ACC112 (cell line): ENCODE data around the gene METRN.
"Not testable (repeated sequence)": the region's sequence is repeated elsewhere in the genome, so short reads cannot be mapped to it uniquely, and the experiment has no call there.

Source experiments
- H2AFZ ChIP-seq: fragments of 200-600 bp; sonication (generic); one replicate; pipeline ENCODE4 v1.6.0; 2017; ENCODE audit warnings: antibody characterized with exemption, low read length; ENCODE audit not compliant: unreplicated experiment
- H3K27ac ChIP-seq: fragments of 200-600 bp; sonication (generic); 2 replicates; pipeline ENCODE4 v1.5.1; 2014; ENCODE audit warnings: low read depth, mild to moderate bottlenecking, antibody characterized with exemption, low read length, moderate library complexity
- H3K27me3 ChIP-seq: fragments of 200-600 bp; sonication (generic); 2 replicates; pipeline ENCODE4 v1.6.1; 2014; ENCODE audit warnings: mild to moderate bottlenecking, antibody characterized with exemption, low read length, moderate library complexity, mixed read lengths; ENCODE audit not compliant: insufficient read depth
- H3K36me3 ChIP-seq: fragments of 200-600 bp; sonication (generic); 2 replicates; pipeline ENCODE4 v1.6.1; 2016; ENCODE audit warnings: mild to moderate bottlenecking, antibody characterized with exemption, low read length, moderate library complexity, mixed read lengths; ENCODE audit not compliant: insufficient read depth
- H3K4me1 ChIP-seq: fragments of 200-600 bp; sonication (generic); one replicate; pipeline ENCODE4 v1.6.1; 2016; ENCODE audit warnings: low read length, mixed read lengths; ENCODE audit not compliant: insufficient read depth, unreplicated experiment, control insufficient read depth
- H3K4me3 ChIP-seq: fragments of 200-600 bp; sonication (generic); 2 replicates; pipeline ENCODE4 v1.5.1; 2014; ENCODE audit warnings: mild to moderate bottlenecking, low read depth, low read length
- H3K79me2 ChIP-seq: fragments of 200-600 bp; sonication (generic); one replicate; pipeline ENCODE4 v1.6.0; 2016; ENCODE audit warnings: low read length; ENCODE audit not compliant: control insufficient read depth, unreplicated experiment, insufficient read depth

Gene METRN

GRCh38 chr16:734208-734980 lies 19.5 kb downstream of the METRN start:
- Histone ChIP-seq H3K27me3 (no peaks in the 10 kb centered on the region), H3K4me3 (no peak overlapping the region), H3K4me1 (no peaks in the 10 kb centered on the region), H3K27ac (no peak overlapping the region), H3K36me3 (no peaks in the 10 kb centered on the region), H3K79me2 (no peaks in the 10 kb centered on the region), H2AFZ (no peak overlapping the region)

GRCh38 chr16:734981-735881 lies 20.3 kb downstream of the METRN start:
- Histone ChIP-seq H3K27ac (no peak overlapping the region), H3K4me3 (no peak overlapping the region), H3K27me3 (no peaks in the 10 kb centered on the region), H2AFZ (no peak overlapping the region), H3K4me1 (no peaks in the 10 kb centered on the region), H3K36me3 (no peaks in the 10 kb centered on the region), H3K79me2 (peaks cover 1% of the 10 kb centered on the region)

- H3K4me1 ChIP-seq: no peaks in the 10 kb centered on the region
- H3K4me3 ChIP-seq: no peak overlapping the region
- H2AFZ ChIP-seq: no peak overlapping the region
- peaks cover 6% of the 10 kb centered on the region for H3K79me2 ChIP-seq
- no peaks in the 10 kb centered on the region for H3K27me3 ChIP-seq
- no peaks in the 10 kb centered on the region for H3K36me3 ChIP-seq
- no peak overlapping the region for H3K27ac ChIP-seq
Measured at GRCh38 chr16:735982-736453, 21.1 kb downstream of the METRN start.

GRCh38 chr16:736936-737481 lies 22.1 kb downstream of the METRN start:
- peaks cover 6% of the 10 kb centered on the region for H3K79me2 ChIP-seq
- no peak overlapping the region for H2AFZ ChIP-seq
- no peaks in the 10 kb centered on the region for H3K36me3 ChIP-seq
- H3K27me3 ChIP-seq: no peaks in the 10 kb centered on the region
- H3K27ac ChIP-seq: no peak overlapping the region
- H3K4me1 ChIP-seq: no peaks in the 10 kb centered on the region
- no peak overlapping the region for H3K4me3 ChIP-seq

DNA sequence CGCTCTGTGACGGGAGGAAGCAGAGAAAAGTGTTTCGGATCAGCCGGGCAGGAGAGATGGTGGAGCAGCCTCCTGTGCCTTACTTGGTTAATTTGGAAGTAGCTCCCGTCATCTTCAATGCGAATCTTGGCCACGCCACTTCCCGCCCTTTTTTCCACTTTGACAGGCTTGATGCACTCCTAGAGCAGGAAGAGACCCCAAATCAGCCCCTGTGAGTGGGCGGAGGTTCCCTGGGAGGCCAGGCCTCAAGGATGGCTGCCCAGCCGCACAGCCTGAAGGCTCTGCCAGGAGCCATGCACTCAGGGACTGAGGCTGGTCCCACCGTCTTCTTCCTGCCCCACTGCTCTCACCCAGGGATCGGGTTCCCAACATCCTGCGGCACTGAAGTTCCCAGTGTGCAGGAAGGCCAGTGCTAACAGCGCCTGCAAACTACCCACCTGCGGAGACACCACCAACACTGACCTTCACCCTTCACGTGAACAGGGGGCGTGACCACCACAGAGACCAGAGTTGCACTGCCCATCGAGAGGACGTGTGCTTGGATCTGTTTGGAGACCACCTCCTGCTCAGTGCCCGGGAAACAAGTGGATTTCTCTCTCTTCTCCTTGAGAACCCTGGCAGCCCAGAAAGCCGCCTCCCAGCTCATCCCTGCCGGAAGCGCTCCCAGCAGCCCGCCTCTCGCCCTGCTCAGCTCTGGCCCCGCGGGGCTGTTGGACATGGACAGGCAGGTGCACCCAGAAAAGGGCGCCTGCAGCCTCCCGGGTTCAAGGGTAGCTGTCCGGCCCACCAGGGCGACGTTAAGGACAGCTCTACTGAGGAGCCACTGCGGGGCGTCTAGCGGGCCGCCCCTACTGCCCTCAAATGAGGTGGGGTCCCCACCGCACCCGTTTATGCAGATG lies 24.9 kb downstream of the METRN start:
- Histone ChIP-seq H3K79me2 (peaks cover 6% of the 10 kb centered on the region), H3K4me3 (peak overlapping the region; percentile 98), H2AFZ (no peak overlapping the region), H3K4me1 (no peaks in the 10 kb centered on the region), H3K27ac (no peak overlapping the region), H3K27me3 (no peaks in the 10 kb centered on the region), H3K36me3 (no peaks in the 10 kb centered on the region)

DNA sequence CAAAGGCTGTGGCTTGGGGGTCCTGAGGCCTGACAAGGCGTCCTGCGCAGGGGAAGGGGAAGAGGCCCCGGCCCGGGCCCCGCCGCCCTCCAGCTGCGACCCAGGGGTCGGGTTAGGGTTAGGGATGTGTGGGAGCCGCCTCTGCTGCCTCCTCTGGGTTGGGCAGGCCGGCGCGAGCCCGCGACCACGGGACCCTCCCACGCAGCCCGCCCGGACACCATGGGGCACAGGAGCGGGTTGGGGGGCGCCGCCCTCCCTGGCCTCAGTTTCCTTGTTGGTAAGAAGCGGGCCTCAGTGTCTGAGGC lies 25.5 kb downstream of the METRN start:
- Histone ChIP-seq H3K36me3 (no peaks in the 10 kb centered on the region), H3K4me1 (no peaks in the 10 kb centered on the region), H3K4me3 (peak overlapping the region; percentile 98), H2AFZ (peak overlapping the region; percentile 99), H3K27me3 (no peaks in the 10 kb centered on the region), H3K79me2 (peaks cover 6% of the 10 kb centered on the region), H3K27ac (no peak overlapping the region)

DNA sequence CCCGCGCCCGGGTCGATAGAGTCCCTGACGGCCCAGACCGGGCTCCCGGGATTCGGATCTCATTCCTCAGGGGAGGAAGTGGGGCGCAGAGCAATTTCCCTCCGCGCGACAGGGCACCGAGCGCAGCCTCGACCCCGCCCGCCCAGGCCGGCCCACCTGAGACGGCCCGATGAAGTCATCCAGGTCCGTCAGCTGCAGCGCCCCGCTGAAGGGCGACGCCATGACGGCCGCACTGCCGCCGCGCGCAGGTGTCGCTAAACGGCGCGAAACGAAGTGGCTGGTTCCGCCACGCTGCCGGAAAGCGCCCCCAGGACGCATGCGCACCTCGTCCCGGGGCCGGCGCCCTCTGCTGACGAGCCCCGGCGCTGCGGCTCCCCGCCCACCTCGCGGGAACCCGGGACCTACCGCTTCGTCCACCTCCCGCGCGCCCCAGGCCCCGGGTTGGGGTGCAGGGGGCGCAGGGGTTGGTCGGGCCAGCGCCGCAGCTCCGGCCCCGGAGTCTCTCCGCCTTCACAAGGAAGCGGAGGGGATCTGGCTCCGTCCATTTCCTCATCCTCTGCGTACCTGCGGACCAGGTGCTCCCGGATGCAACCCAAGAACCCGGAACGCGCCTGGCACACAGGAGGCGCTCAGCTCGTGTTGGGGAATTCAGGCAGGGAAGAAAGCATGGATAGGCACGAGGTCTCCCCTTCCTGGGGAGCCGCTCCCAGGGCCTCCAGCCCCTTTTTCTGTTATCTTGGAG lies 26.0 kb downstream of the METRN start, which contains the start of gene CIAO3:
CIAO3 (minus strand) TSS at position 234 of the 742 bp plus-strand sequence; CDS start at position 222, 12 bp downstream.
- Histone ChIP-seq H2AFZ (peak within 1 kb of the TSS; percentile 99), H3K79me2 (peaks cover 6% of the 10 kb centered on the region)

DNA sequence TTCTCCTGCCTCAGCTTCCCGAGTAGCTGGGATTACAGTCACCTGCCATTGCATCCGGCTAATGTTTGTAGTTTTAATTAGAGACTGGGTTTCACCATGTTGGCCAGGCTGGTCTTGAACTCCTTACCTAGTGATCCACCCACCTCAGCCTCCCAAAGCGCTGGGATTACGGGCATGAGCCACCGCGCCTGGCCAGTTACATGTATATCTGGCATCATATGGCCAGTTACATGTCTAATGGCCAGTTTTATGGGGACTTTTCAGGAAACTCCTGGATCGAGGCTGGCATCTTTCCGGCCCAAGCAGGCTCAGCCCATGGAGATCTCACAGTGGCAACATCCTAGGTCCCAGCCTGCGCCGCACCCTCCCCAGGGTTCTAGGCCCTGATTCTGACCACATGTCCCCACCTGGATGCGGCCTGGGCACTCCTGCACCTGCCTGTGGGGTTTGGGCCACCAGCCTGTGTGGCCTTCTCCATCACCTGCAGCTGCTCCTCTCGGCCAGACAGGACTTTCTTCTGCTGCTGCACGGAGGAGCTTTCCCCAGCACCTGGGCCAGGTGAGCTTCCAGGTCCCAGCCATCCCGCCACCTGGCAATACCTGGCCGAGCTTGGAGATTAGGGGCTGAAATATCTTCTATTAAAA lies 27.2 kb downstream of the METRN start:
- H3K27me3 ChIP-seq: no peaks in the 10 kb centered on the region

More for the DNA sequence above, 26.0 kb downstream of the METRN start, which contains the start of gene CIAO3:
- Histone ChIP-seq H3K36me3 (no peaks in the 10 kb centered on the region), H3K4me3 (peak within 1 kb of the TSS; percentile 98), H3K27ac (no peak within 1 kb of the TSS), H3K27me3 (no peaks in the 10 kb centered on the region), H3K4me1 (no peaks in the 10 kb centered on the region)

GRCh38 chr16:742894-743293 lies 28.0 kb downstream of the METRN start:
- H3K4me1 ChIP-seq, H3K79me2 ChIP-seq, H3K27me3 ChIP-seq, H3K4me3 ChIP-seq, H2AFZ ChIP-seq, H3K36me3 ChIP-seq, H3K27ac ChIP-seq: not testable (repeated sequence)

More for the DNA sequence above, 27.2 kb downstream of the METRN start:
- H3K4me3 ChIP-seq: no peak overlapping the region
- no peaks in the 10 kb centered on the region for H3K4me1 ChIP-seq
- no peak overlapping the region for H2AFZ ChIP-seq
- peaks cover 6% of the 10 kb centered on the region for H3K79me2 ChIP-seq
- no peak overlapping the region for H3K27ac ChIP-seq
- H3K36me3 ChIP-seq: no peaks in the 10 kb centered on the region
